ENCODE data around the gene LRPPRC. TPM values are rescaled to one million over a fixed set of nuclear protein-coding genes. Genes with fewer than 3 reads are reported as not detected.
A peak's percentile ranks its signal among the peaks of the same experiment; 100 is the strongest.

The LRPPRC gene
- total and polyA plus RNA-seq, 9 of the 15 experiments (the other 6 are each of a cell fraction or from before 2014, with no cell fraction given) = 41.5 to 214 (median 138) TPM

DNA sequence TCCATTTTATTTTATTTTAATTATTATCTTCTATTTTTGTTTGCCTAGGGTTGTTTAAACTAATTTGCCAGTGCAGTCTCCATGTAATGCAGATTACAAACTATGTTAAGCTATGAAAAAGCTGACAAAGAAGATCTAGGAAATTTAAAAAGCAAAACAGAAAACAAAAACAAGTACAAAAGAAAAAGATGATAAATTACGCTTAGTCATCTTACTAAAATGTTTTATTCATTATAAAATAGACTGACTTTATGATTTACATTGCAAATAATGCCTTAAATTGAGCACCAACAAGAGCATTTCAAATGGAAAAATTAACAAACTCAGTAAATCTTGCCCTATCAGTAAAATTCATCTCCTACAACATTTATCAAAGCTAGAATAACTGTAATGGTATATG, 52.9 kb downstream of the LRPPRC start:
- no TSS peak for BruUV-seq (replicated peaks)

DNA sequence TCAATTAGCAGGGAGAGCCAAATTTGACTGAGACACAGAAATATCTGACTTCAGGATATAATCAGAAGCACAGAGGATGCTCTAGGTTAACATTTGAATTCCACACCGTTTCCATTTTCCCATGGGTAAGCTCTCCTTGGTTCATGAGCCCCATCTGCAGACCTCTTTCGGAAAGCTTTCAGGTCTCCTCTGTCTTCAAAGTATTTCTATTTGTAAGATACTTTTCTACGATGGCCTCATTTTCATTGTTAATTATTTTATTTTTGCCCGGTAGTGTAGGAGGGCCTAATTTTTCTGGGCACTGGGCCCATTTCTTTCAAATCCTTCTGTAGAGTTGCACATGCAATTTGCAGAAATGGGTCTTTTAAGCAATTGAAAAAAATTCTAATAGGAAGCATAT, 53.8 kb downstream of the LRPPRC start:
- H3K4me2 ChIP-seq (ENCODE audit: insufficient read depth, low read length) = no peak overlapping the region
- H3K9me1 ChIP-seq (ENCODE audit: control insufficient read depth, insufficient read depth, low read length) = no peaks in the 10 kb centered on the region
- FAIRE-seq (no peak), ATAC-seq (no peak), DNase-seq (ENCODE audit: extremely low read depth in 1 of 4, low spot score in 3 of 4) (no peak)
- no peak overlapping the region for H3K4me3 ChIP-seq
- no TSS peak for BruUV-seq (replicated peaks)
- H2AFZ ChIP-seq (ENCODE audit: low read depth, low read length) = no peak overlapping the region
- no peaks in the 10 kb centered on the region for H4K20me1 ChIP-seq (replicated peaks; ENCODE audit: control insufficient read depth, insufficient read depth, low read length)
- CTCF ChIA-PET (ENCODE audit: low intra/inter-chr PET ratio) = no interaction called here
- intact Hi-C loops (cut with micrococcal nuclease) (no loop called here), in situ Hi-C loops (cut with MboI) (no loop called here)
- H3K9me3 ChIP-seq (replicated peaks; ENCODE audit: control insufficient read depth, insufficient read depth, low read depth, low read length) = no peaks in the 10 kb centered on the region
- 97% methylated on average over 4 of the region's 4 CpGs for WGBS (ENCODE audit: insufficient coverage, low coverage, missing lambda C conversion rate)
- POLR2A ChIA-PET = interaction anchor here (1.0 kb wide), 1 partner anchor 9 kb away, joined by 3 read pairs; no protein-coding TSS in a partner anchor
- H3K9ac ChIP-seq (ENCODE audit: insufficient read depth in 1 of 2, low read depth in 2 of 2, low read length in 2 of 2) = no peak overlapping the region
- no peaks in the 10 kb centered on the region for H3K4me1 ChIP-seq (replicated peaks in 1 of 2; ENCODE audit: control insufficient read depth in 2 of 2, insufficient read depth in 2 of 2, low read length in 2 of 2)
- H3K27ac ChIP-seq (ENCODE audit: extremely low read depth, low read depth, low read length) = no peak overlapping the region
- H3K36me3 ChIP-seq (ENCODE audit: control insufficient read depth, insufficient read depth, low read length) = peaks cover 93% of the 10 kb centered on the region
- no peaks in the 10 kb centered on the region for H3K27me3 ChIP-seq (ENCODE audit: control insufficient read depth in 2 of 2, insufficient read depth in 2 of 2, low read length in 2 of 2)
- H3K79me2 ChIP-seq (ENCODE audit: control insufficient read depth, insufficient read depth, low read length) = peaks cover 25% of the 10 kb centered on the region; the same call in 2 of the 3 replicates
- no peak for TF ChIP-seq TARDBP (IDR thresholded peaks at IDR 0.05)
- no peak for TF ChIP-seq TAF9B (IDR thresholded peaks at IDR 0.05; ENCODE audit: partially characterized antibody)
- TF ChIP-seq MEIS2 (IDR thresholded peaks at IDR 0.05; ENCODE audit: partially characterized antibody) = no peak
- TF ChIP-seq, protein P1, sequence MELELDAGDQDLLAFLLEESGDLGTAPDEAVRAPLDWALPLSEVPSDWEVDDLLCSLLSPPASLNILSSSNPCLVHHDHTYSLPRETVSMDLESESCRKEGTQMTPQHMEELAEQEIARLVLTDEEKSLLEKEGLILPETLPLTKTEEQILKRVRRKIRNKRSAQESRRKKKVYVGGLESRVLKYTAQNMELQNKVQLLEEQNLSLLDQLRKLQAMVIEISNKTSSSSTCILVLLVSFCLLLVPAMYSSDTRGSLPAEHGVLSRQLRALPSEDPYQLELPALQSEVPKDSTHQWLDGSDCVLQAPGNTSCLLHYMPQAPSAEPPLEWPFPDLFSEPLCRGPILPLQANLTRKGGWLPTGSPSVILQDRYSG (tag; conservative IDR thresholded peaks at IDR 0.05; ENCODE audit: low read depth) = no peak
- TF ChIP-seq, protein P2, sequence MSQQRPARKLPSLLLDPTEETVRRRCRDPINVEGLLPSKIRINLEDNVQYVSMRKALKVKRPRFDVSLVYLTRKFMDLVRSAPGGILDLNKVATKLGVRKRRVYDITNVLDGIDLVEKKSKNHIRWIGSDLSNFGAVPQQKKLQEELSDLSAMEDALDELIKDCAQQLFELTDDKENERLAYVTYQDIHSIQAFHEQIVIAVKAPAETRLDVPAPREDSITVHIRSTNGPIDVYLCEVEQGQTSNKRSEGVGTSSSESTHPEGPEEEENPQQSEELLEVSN (IDR thresholded peaks at IDR 0.05; ENCODE audit: borderline replicate concordance in 1 of 2, extremely low read depth in 1 of 2, insufficient read depth in 1 of 2, insufficient read length in 1 of 2, low read depth in 1 of 2, low read length in 1 of 2, poor library complexity in 1 of 2, severe bottlenecking in 1 of 2) = no peak
- TF ChIP-seq SMC3 (conservative IDR thresholded peaks at IDR 0.05; ENCODE audit: insufficient read depth, low read depth, low read length) = no peak
- TF ChIP-seq CCAR2 (IDR thresholded peaks at IDR 0.05; ENCODE audit: low read depth, low read length) = no peak
- TF ChIP-seq DDX20 (tag; IDR thresholded peaks at IDR 0.05; ENCODE audit: low read depth) = no peak
- no peak for TF ChIP-seq SRF (CRISPR knock-in tag; IDR thresholded peaks at IDR 0.05)
- no peak for TF ChIP-seq HNRNPH1 (optimal IDR thresholded peaks at IDR 0.05; ENCODE audit: low read depth, low read length)

More for the DNA sequence above, 52.9 kb downstream of the LRPPRC start:
- H3K4me1 ChIP-seq (replicated peaks in 1 of 2; ENCODE audit: control insufficient read depth in 2 of 2, insufficient read depth in 2 of 2, low read length in 2 of 2) = no peaks in the 10 kb centered on the region
- no peaks in the 10 kb centered on the region for H4K20me1 ChIP-seq (replicated peaks; ENCODE audit: control insufficient read depth, insufficient read depth, low read length)
- no peak overlapping the region for H2AFZ ChIP-seq (ENCODE audit: low read depth, low read length)
- TF ChIP-seq MAFK (IDR thresholded peaks at IDR 0.05; ENCODE audit: low read length) (peak; percentile 25; the same call in 1 of the 2 replicates), MAFG (tag; conservative IDR thresholded peaks at IDR 0.05) (peak; percentile 72), NFE2L1 (tag; IDR thresholded peaks at IDR 0.05; ENCODE audit: borderline replicate concordance, low read depth) (peak; percentile 47; the same call in 1 of the 2 replicates), RBM25 (IDR thresholded peaks at IDR 0.05; ENCODE audit: low read depth, low read length, severe bottlenecking) (no peak), HCFC1 (IDR thresholded peaks at IDR 0.05; ENCODE audit: low read depth, low read length) (no peak), CBFA2T3 (IDR thresholded peaks at IDR 0.05) (no peak), C11orf30 (IDR thresholded peaks at IDR 0.05; ENCODE audit: low read depth) (peak; percentile 61), ZNF316 (IDR thresholded peaks at IDR 0.05) (peak; percentile 87)
- no peak overlapping the region for H3K4me3 ChIP-seq
- no peaks in the 10 kb centered on the region for H3K27me3 ChIP-seq (ENCODE audit: control insufficient read depth in 2 of 2, insufficient read depth in 2 of 2, low read length in 2 of 2)
- H3K9me3 ChIP-seq (replicated peaks; ENCODE audit: control insufficient read depth, insufficient read depth, low read depth, low read length) = no peaks in the 10 kb centered on the region
- intact Hi-C loops (cut with micrococcal nuclease) (no loop called here), in situ Hi-C loops (cut with MboI) (no loop called here)
- DNase-seq (ENCODE audit: extremely low read depth in 1 of 4, low spot score in 3 of 4) = no peak
- H3K27ac ChIP-seq (ENCODE audit: extremely low read depth, low read depth, low read length) = no peak overlapping the region
- no peak overlapping the region for H3K4me2 ChIP-seq (ENCODE audit: insufficient read depth, low read length)
- FAIRE-seq = no peak
- ChIA-PET POLR2A (no interaction called here), CTCF (ENCODE audit: low intra/inter-chr PET ratio) (no interaction called here)
- H3K36me3 ChIP-seq (ENCODE audit: control insufficient read depth, insufficient read depth, low read length) = peaks cover 93% of the 10 kb centered on the region
- 94% methylated on average over 1 of the region's 1 CpG for WGBS (ENCODE audit: insufficient coverage, low coverage, missing lambda C conversion rate)
- no peaks in the 10 kb centered on the region for H3K9me1 ChIP-seq (ENCODE audit: control insufficient read depth, insufficient read depth, low read length)
- H3K79me2 ChIP-seq (ENCODE audit: control insufficient read depth, insufficient read depth, low read length) = peaks cover 16% of the 10 kb centered on the region; the same call in 2 of the 3 replicates
- no peak for ATAC-seq
- H3K9ac ChIP-seq (ENCODE audit: insufficient read depth in 1 of 2, low read depth in 2 of 2, low read length in 2 of 2) = no peak overlapping the region

Data from K562 (cell line).